Dedifferentiated amniotic fluid mesenchymal stem cell (primary cell): ENCODE data around the gene ADAM10.
"Not testable (repeated sequence)": the region's sequence is repeated elsewhere in the genome, so short reads cannot be mapped to it uniquely, and the experiment has no call there.

ENCODE experiments used
- DNase-seq: peaks from one replicate; pipeline ENCODE4 v3.0.0-alpha.2; 2016; ENCODE audit errors: extremely low spot score

Gene ADAM10, protein sequence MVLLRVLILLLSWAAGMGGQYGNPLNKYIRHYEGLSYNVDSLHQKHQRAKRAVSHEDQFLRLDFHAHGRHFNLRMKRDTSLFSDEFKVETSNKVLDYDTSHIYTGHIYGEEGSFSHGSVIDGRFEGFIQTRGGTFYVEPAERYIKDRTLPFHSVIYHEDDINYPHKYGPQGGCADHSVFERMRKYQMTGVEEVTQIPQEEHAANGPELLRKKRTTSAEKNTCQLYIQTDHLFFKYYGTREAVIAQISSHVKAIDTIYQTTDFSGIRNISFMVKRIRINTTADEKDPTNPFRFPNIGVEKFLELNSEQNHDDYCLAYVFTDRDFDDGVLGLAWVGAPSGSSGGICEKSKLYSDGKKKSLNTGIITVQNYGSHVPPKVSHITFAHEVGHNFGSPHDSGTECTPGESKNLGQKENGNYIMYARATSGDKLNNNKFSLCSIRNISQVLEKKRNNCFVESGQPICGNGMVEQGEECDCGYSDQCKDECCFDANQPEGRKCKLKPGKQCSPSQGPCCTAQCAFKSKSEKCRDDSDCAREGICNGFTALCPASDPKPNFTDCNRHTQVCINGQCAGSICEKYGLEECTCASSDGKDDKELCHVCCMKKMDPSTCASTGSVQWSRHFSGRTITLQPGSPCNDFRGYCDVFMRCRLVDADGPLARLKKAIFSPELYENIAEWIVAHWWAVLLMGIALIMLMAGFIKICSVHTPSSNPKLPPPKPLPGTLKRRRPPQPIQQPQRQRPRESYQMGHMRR

DNA sequence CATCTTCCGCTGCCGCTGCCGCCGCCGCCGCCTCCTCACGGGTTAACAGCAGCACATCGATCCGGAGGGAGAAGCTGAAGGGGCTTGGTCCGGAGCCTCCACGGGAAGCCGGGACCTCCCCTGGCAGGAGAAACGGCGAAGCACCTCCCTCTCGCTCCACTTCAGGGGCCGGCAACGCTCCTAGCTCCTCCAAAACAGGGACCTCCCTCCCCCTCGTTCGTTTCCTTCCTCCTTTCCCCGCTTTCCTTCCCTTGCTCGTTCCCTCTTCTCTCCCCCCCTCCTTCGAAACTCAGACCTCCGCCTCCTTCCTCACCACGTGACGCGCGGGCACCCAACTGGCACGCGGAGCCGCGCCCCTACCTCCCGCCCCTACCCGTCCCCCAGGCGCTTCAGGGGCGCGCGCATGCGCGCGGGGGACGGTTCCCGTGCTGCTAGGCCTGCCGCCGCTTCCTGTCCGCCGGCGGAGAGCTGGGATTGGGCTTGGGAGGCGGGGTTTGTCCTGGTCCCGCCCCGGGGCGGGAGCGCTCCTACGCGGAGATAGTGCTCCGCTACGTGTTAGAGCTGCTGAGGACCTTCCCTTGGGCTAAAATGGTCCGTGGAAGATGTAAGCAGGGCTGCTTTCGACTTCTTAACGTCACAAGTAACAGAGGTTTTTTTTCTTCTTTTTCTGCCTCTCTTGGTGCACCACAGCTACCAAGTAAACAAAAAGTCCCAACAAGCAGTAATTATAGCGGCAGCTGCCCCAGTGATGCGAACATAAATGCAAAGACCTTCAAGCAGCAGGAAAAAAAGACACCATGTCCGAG lies at the start of gene ADAM10:
Gene ADAM10, minus strand, starts transcription at position 176 of the 806 bp plus-strand sequence. Its CDS starts 173 bp downstream, at position 3.
- peak; percentile 98 for DNase-seq

- DNase-seq, result no peak
These were observed 48.0 kb upstream of the ADAM10 start for GRCh38 chr15:58797505-58797904.

GRCh38 chr15:58795825-58796224 lies 46.3 kb upstream of the ADAM10 start:
- no peak for DNase-seq

GRCh38 chr15:58793862-58794261 lies 44.4 kb upstream of the ADAM10 start:
- DNase-seq, result no peak

DNA sequence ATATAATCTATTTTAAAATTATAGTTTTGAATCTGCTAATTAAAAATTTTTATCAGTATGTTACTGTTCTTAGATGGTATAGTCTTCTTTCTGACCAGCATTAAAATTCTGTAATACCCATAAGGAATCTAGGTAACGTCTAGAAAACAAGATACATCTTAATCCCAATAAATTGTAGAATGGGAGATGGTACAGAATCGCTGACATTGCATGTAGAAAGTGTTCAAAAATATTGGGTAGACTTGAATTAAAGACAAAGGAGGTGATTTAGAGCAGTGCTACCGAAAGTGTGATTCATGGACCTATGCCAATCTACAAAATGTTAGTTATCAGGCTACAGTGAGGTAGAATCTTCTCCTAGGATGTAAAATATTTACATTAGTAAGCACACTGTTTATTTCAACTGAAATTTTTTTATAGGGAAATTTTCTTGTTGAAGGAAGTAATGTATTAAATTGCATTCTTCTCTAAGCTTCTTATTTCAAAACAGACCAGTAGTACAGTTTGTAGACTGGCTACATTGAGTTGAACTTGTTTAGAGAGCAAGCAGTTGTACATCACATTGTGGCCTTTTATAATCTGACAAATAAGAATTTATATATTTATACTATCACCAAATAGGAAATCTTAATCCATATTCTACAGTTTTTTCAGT lies 38.7 kb upstream of the ADAM10 start:
- DNase-seq, result no peak

- DNase-seq, result no peak
These were observed 35.8 kb upstream of the ADAM10 start for GRCh38 chr15:58785355-58785754.

DNA sequence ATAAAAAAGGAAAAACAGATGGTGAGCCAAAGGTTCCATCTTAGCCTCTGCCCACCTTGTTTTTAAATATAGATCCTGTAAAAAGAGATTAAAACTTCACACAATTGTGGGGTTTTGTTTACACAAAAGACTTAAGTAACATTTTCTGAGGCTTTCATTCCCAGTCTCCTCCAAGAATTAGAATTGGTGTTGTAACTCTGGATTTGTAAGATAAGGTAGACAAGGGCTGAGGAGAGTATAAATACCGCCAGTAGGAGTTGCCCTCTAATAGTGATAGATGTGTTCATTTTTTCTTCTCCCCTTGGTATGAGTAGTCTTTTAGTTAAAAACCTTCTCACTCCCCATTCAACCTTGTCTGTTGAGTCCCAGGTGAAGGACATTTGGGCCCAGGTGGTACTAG lies 30.0 kb upstream of the ADAM10 start:
- DNase-seq, result no peak

DNA sequence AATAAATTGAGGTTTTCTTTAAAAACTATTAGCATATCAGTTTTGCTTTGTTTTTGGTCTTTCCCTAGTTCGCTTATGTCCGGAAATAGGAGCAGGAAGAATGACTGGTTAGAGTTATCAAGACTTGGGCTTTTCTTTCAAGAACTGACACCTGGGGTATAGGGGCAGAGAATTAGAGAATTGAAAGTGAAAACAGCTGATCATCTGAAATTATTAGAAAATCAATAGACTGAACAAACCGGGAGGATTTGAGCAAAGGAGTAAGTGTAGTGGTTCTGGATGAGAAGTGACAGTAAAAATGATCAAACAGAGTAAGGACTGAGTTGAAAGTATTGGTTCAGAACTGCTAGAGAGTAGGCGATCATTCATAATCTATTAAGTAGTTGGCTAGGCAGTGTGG lies 27.6 kb upstream of the ADAM10 start:
- no peak for DNase-seq

- no peak for DNase-seq
These were observed 25.9 kb upstream of the ADAM10 start for GRCh38 chr15:58775402-58775801.

DNA sequence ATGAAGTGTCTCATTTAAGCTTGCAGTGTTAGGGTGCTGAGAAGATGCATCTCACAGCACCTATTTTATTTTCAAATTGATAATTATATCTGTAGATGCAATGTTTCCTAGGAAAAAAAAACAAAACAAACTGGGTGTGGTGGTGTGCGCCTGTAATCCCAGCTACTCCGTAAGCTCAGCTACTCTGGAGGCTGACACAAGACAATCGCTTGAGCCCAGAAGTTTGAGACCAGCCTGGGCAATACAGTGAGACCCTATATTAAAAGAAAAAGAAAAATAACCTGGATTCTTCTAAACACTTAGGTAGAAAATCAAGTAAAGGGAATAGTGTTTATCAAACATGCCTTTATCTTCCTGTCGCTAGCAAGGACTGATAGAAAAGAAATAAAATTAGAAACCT lies 23.5 kb upstream of the ADAM10 start:
- no peak for DNase-seq

GRCh38 chr15:58771621-58772250 lies 22.2 kb upstream of the ADAM10 start:
- no peak for DNase-seq

GRCh38 chr15:58770857-58771620 lies 21.5 kb upstream of the ADAM10 start, which contains the start of gene MINDY2:
TSS of gene MINDY2 (plus strand) at chr15:58771302. CDS start at chr15:58771396, 94 bp downstream.
- DNase-seq, result peak; percentile 99

GRCh38 chr15:58770519-58770856 lies 21.0 kb upstream of the ADAM10 start:
- peak; percentile 60 for DNase-seq

- DNase-seq, result not testable (repeated sequence)
These were observed 19.1 kb upstream of the ADAM10 start for GRCh38 chr15:58768601-58769004.

DNA sequence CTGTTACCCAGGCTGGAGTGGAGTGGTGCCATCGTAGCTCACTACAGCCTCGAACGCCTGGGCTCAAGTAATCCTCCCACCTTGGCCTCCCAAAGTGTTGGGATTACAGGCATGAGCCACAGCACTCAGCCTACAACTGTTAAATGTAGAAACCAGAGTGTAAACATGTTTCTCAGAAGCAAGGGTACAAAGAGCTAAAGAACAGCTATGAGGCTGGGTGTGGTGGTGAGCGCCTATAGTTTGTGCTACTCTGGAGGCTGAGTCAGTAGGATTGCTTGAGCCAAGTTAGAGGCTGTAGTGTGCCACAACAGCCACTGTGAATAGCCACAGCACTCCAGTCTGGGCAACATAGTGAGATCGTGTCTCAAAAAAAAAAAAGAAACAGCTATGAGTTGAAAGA lies 16.8 kb upstream of the ADAM10 start:
- no peak for DNase-seq

GRCh38 chr15:58764468-58764867 lies 15.0 kb upstream of the ADAM10 start:
- no peak for DNase-seq

DNA sequence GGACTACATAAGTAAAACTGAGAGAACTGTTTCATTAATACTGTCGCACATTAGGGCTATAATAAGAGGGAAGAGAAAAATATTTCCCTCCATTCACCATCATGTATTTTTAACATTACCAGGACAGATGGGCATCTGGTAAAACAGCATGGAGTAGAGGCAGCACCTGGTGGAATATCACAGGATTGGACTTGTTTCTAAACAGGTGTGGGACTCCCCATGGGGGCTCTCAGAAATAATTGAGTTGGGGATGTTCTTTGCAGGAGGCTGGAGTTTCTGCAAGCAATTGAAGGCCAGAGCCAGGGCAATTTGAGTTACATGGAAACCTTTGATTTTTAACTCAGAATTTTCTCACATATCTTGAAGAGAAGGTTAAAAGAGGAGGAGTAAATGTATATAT lies 13.2 kb upstream of the ADAM10 start:
- DNase-seq, result no peak

DNA sequence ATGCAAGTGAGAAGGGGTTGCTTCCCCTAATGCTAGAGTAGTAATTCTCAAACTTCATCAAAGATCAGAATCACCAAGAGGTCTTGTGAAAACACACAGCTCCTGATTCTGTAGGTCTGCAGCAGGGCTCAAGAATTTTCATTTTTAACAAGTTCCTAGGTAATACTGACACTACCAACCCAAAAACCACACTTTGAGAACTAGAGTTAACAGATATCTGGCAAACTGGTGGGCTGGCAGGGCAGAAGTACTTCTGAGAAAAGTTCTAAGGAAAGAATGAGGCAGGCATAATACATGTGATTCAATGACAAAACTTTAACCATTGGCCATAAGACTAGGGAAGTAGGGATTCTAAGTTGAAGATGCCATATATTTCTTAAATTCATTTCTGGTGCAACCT lies 12.8 kb upstream of the ADAM10 start:
- DNase-seq, result no peak

GRCh38 chr15:58761010-58761388 lies 11.5 kb upstream of the ADAM10 start:
- no peak for DNase-seq

GRCh38 chr15:58760385-58761009 lies 11.0 kb upstream of the ADAM10 start:
- no peak for DNase-seq
